ENCODE results near the gene H3-3A. TPM values are rescaled to one million over a fixed set of nuclear protein-coding genes. Genes with fewer than 3 reads are reported as not detected.

The H3-3A gene
- total RNA-seq, 1 donor from 2014 or later = 271 TPM

- DNase-seq (no peak), ATAC-seq (ENCODE audit: poor library complexity) (no peak)
- intact Hi-C loops (cut with DNase I) = no loop called here
Measured at GRCh38 chr1:226048886-226049285, 13.6 kb upstream of the H3-3A start.

- intact Hi-C loops (cut with DNase I) = no loop called here
- DNase-seq (no peak), ATAC-seq (ENCODE audit: poor library complexity) (no peak)
Measured at GRCh38 chr1:226050133-226050532, 12.4 kb upstream of the H3-3A start.

GRCh38 chr1:226051365-226051764 is 11.2 kb upstream of the H3-3A start:
- ATAC-seq (ENCODE audit: poor library complexity) = no peak
- intact Hi-C loops (cut with DNase I) = no loop called here

GRCh38 chr1:226052061-226052460 is 10.5 kb upstream of the H3-3A start:
- intact Hi-C loops (cut with DNase I) = no loop called here
- ATAC-seq (ENCODE audit: poor library complexity) = no peak
- DNase-seq = no peak

More at GRCh38 chr1:226051365-226051764, 11.2 kb upstream of the H3-3A start:
- no peak for DNase-seq

- intact Hi-C loops (cut with DNase I) = no loop called here
- ATAC-seq (ENCODE audit: poor library complexity) = no peak
- no peak for DNase-seq
Measured at GRCh38 chr1:226054519-226055327, 7.8 kb upstream of the H3-3A start.

- DNase-seq (no peak), ATAC-seq (ENCODE audit: poor library complexity) (no peak)
- intact Hi-C loops (cut with DNase I) = loop anchor here (5.0 kb wide), 2 partner anchors 57 to 63 kb away; no protein-coding TSS in a partner anchor
Measured at GRCh38 chr1:226059709-226060108, 2.8 kb upstream of the H3-3A start.

- DNase-seq (no peak), ATAC-seq (ENCODE audit: poor library complexity) (no peak)
- intact Hi-C loops (cut with DNase I) = loop anchor here (5.0 kb wide), 2 partner anchors 58 to 62 kb away; no protein-coding TSS in a partner anchor
Measured at GRCh38 chr1:226060427-226060826, 2.1 kb upstream of the H3-3A start.

- DNase-seq (no peak), ATAC-seq (ENCODE audit: poor library complexity) (no peak)
- intact Hi-C loops (cut with DNase I) = loop anchor here (5.0 kb wide), 2 partner anchors 59 to 61 kb away; no protein-coding TSS in a partner anchor
Measured at GRCh38 chr1:226061068-226061840, 1.3 kb upstream of the H3-3A start.

- peak; percentile 88 for DNase-seq
- ATAC-seq (ENCODE audit: poor library complexity) = peak; percentile 76
- intact Hi-C loops (cut with DNase I) = loop anchor here (5.0 kb wide), 2 partner anchors 60 kb away; no protein-coding TSS in a partner anchor
Measured at GRCh38 chr1:226061841-226062557, 517 bp upstream of the H3-3A start.

- intact Hi-C loops (cut with DNase I) = loop anchor here (5.0 kb wide), 2 partner anchors 59 to 61 kb away; no protein-coding TSS in a partner anchor
Measured at GRCh38 chr1:226063224-226063976, 884 bp downstream of the H3-3A start.

GRCh38 chr1:226063977-226064815 is 1.7 kb downstream of the H3-3A start:
- intact Hi-C loops (cut with DNase I) = loop anchor here (5.0 kb wide), 2 partner anchors 58 to 62 kb away; no protein-coding TSS in a partner anchor
- ATAC-seq (ENCODE audit: poor library complexity) (no peak), DNase-seq (no peak)

More at GRCh38 chr1:226063224-226063976, 884 bp downstream of the H3-3A start:
- DNase-seq = peak; percentile 56
- ATAC-seq (ENCODE audit: poor library complexity) = peak; percentile 28

GRCh38 chr1:226064816-226065248 is 2.3 kb downstream of the H3-3A start:
- intact Hi-C loops (cut with DNase I) = loop anchor here (5.0 kb wide), 3 partner anchors 47 to 63 kb away; no protein-coding TSS in a partner anchor
- no peak for DNase-seq
- no peak for ATAC-seq (ENCODE audit: poor library complexity)

- no peak for DNase-seq
- ATAC-seq (ENCODE audit: poor library complexity) = no peak
- intact Hi-C loops (cut with DNase I) = loop anchor here (5.0 kb wide), 1 partner anchor 46 kb away; no protein-coding TSS in a partner anchor
Measured at GRCh38 chr1:226066415-226067078, 4.0 kb downstream of the H3-3A start.

GRCh38 chr1:226069811-226070489 is 7.4 kb downstream of the H3-3A start:
- intact Hi-C loops (cut with DNase I) = loop anchor here (5.0 kb wide), 1 partner anchor 42 kb away; no protein-coding TSS in a partner anchor

GRCh38 chr1:226072347-226072746 is 9.8 kb downstream of the H3-3A start:
- ATAC-seq (ENCODE audit: poor library complexity) = no peak
- intact Hi-C loops (cut with DNase I) = no loop called here
- no peak for DNase-seq

More at GRCh38 chr1:226069811-226070489, 7.4 kb downstream of the H3-3A start:
- ATAC-seq (ENCODE audit: poor library complexity) (no peak), DNase-seq (no peak)

All from Right ventricle myocardium superior (tissue), 1 donor.